Liver (tissue), 9 donors: ENCODE results near the gene APBA2. TPM values are rescaled to one million over a fixed set of nuclear protein-coding genes. Genes with fewer than 3 reads are reported as not detected.

Experiments
- DNase-seq: peaks from one replicate; pipeline ENCODE4 v3.0.0-alpha.2; 2017; ENCODE audit warnings: low spot score
- H3K27ac ChIP-seq, 2 donors: one replicate each; pipeline ENCODE4 v1.7.0; 2013; ENCODE audit warnings: inconsistent platforms in 2 of 2, low read length in 2 of 2, control low read depth in 1 of 2, low read depth in 1 of 2, mild to moderate bottlenecking in 1 of 2
- H3K27me3 ChIP-seq, 4 donors: one replicate each; pipeline versions ENCODE4 v1.6.1 to v1.7.0; 2013; ENCODE audit warnings: low read length in 3 of 4, inconsistent platforms in 1 of 4, mild to moderate bottlenecking in 1 of 4, moderate library complexity in 1 of 4; ENCODE audit not compliant: control insufficient read depth in 4 of 4, insufficient read depth in 4 of 4
- H3K36me3 ChIP-seq, 4 donors: one replicate each; pipeline versions ENCODE4 v1.6.1 to v1.7.0; 2013; ENCODE audit warnings: low read length in 3 of 4, mild to moderate bottlenecking in 3 of 4, low read depth in 1 of 4, moderate library complexity in 1 of 4; ENCODE audit not compliant: control insufficient read depth in 4 of 4, insufficient read depth in 3 of 4
- H3K4me1 ChIP-seq, 4 donors: one replicate each; pipeline versions ENCODE4 v1.6.1 to v1.7.0; 2013; ENCODE audit warnings: low read length in 3 of 4, mild to moderate bottlenecking in 3 of 4, moderate library complexity in 1 of 4; ENCODE audit not compliant: control insufficient read depth in 4 of 4, insufficient read depth in 4 of 4
- H3K4me3 ChIP-seq, 3 donors: one replicate each; pipeline versions ENCODE4 v1.6.1 to v1.7.0; 2013; ENCODE audit warnings: low read length in 3 of 3, control low read depth in 1 of 3, low read depth in 1 of 3, mild to moderate bottlenecking in 1 of 3
- H3K9ac ChIP-seq, 2 donors: one replicate each; pipeline ENCODE4 v1.7.0; 2013; ENCODE audit warnings: low read length in 2 of 2, mild to moderate bottlenecking in 2 of 2, moderate library complexity in 2 of 2, control low read depth in 1 of 2, low read depth in 1 of 2
- H3K9me3 ChIP-seq, 4 donors: one replicate each; pipeline versions ENCODE4 v1.6.1 to v1.7.0; 2013; ENCODE audit warnings: low read length in 3 of 4; ENCODE audit not compliant: control insufficient read depth in 4 of 4
- EGR1 ChIP-seq, 2 donors: IDR thresholded peaks; 2 replicates each; pipeline ENCODE4 v1.6.1; 2016 to 2018; ENCODE audit warnings: antibody characterized with exemption in 2 of 2, low read depth in 2 of 2
- FOXA1 ChIP-seq: IDR thresholded peaks from 2 replicates; pipeline ENCODE4 v1.6.1; 2016; ENCODE audit warnings: antibody characterized with exemption
- FOXA2 ChIP-seq: IDR thresholded peaks from 2 replicates; pipeline ENCODE4 v1.6.1; 2016; ENCODE audit warnings: antibody characterized with exemption
- GABPA ChIP-seq, 2 donors: IDR thresholded peaks in 1 of 2; conservative IDR thresholded peaks in 1 of 2; 2 replicates each; pipeline ENCODE4 v1.6.1; 2016; ENCODE audit warnings: antibody characterized with exemption in 2 of 2, mild to moderate bottlenecking in 1 of 2, moderate library complexity in 1 of 2
- HNF4A ChIP-seq, 2 donors: conservative IDR thresholded peaks; 2 replicates each; pipeline ENCODE4 v1.6.1; 2016; ENCODE audit warnings: antibody characterized with exemption in 2 of 2, mild to moderate bottlenecking in 2 of 2
- HNF4G ChIP-seq: IDR thresholded peaks from 2 replicates; pipeline ENCODE4 v1.6.1; 2016; ENCODE audit warnings: antibody characterized with exemption
- JUND ChIP-seq, 2 donors: IDR thresholded peaks; 2 replicates each; pipeline ENCODE4 v1.6.1; 2016; ENCODE audit warnings: antibody characterized with exemption in 2 of 2
- NR2F2 ChIP-seq: IDR thresholded peaks from 2 replicates; pipeline ENCODE4 v1.6.1; 2016; ENCODE audit warnings: antibody characterized with exemption
- RXRA ChIP-seq, 2 donors: IDR thresholded peaks; 2 replicates each; pipeline ENCODE4 v1.6.1; 2017 to 2018; ENCODE audit warnings: antibody characterized with exemption in 2 of 2, mild to moderate bottlenecking in 1 of 2
- SP1 ChIP-seq: IDR thresholded peaks from 2 replicates; pipeline ENCODE4 v1.6.1; 2018; ENCODE audit warnings: antibody characterized with exemption, mild to moderate bottlenecking
- TAF1 ChIP-seq: conservative IDR thresholded peaks from 2 replicates; pipeline ENCODE4 v1.6.1; 2016; ENCODE audit warnings: antibody characterized with exemption, mild to moderate bottlenecking
- YY1 ChIP-seq: IDR thresholded peaks from 2 replicates; pipeline ENCODE4 v1.6.1; 2016; ENCODE audit warnings: antibody characterized with exemption, mild to moderate bottlenecking
- WGBS: extraction: QIAGEN DNeasy Blood & Tissue Kit; methylation state at CpG from one replicate; pipeline ENCODE4 v1.1.7; 2013; 5-methylcytosine and 5-hydroxymethylcytosine counted together
- polyA plus RNA-seq, 2 donors: library from polyadenylated mRNA; stranded (reverse) in 1 of 2; unstranded in 1 of 2; fragments of 200-250 nt in 1 of 2; fragments of >200 nt in 1 of 2; fragmentation: Nextera tagmentation in 1 of 2; extraction: Ambion mirVana in 1 of 2; gene quantifications; one replicate each; pipeline versions ENCODE4 v1.2.1 to v1.2.3, GENCODE V29; 2013 to 2015
- total RNA-seq, 2 donors: library from RNA; depleted of rRNA; stranded (reverse); fragments of >200 nt; gene quantifications; one replicate each; pipeline ENCODE4 v1.2.3, GENCODE V29; 2014
- TF ChIP-seq, protein P1 (sequence below): IDR thresholded peaks from 2 replicates; pipeline ENCODE4 v1.6.1; 2016; ENCODE audit warnings: antibody characterized with exemption
- TF ChIP-seq, protein P2 (sequence below): fragments of 150-350 bp; IDR thresholded peaks from 2 replicates; pipeline ENCODE4 v1.5.1; 2017; ENCODE audit warnings: improper control_type of control experiment, low read depth, low read length; ENCODE audit not compliant: missing input control
- TF ChIP-seq, protein P3 (sequence below): IDR thresholded peaks from 2 replicates; pipeline ENCODE4 v1.6.1; 2016; ENCODE audit warnings: antibody characterized with exemption
- TF ChIP-seq, protein P4 (sequence below): IDR thresholded peaks from 2 replicates; pipeline ENCODE4 v1.6.1; 2016; ENCODE audit warnings: antibody characterized with exemption
- TF ChIP-seq, protein P5 (sequence below): IDR thresholded peaks from 2 replicates; pipeline ENCODE4 v1.6.1; 2016; ENCODE audit warnings: antibody characterized with exemption, mild to moderate bottlenecking
- donor health status: healthy.
- donor health status: healthy.
- donor health status: healthy.
- donor health status: healthy.
- donor health status: healthy.

The APBA2 gene
- total and polyA plus RNA-seq, 4 donors, result 0.38 to 2.9 (median 1.7) TPM

DNA sequence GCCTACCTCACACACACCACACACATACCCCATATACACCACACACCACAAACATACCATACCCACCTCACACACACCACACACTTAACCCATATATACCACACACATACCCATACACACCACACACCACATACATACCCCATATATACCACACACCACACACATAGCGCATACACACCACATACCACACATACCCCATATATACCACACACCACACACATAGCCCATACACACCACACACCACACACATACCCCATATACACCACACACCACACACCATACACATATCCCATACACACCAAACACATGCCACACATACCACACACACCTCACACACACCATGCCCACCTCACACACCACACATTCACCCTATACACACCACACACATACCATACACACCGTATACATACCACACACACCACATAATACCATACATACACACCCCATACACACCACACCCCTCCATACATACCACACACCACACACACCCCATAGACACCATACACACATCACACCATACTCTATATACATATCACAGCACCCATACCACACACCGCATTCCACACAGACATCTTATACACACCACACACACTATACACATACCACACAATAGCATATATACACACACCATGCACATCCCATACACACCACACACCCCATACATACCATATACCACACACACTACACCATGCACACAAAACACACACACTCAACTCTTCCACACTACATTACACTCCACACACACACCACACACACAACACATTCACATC, 29.5 kb downstream of the APBA2 start:
- 88% methylated on average over 3 of the region's 3 CpGs for WGBS
- Histone ChIP-seq H3K27ac (no peak overlapping the region), H3K9me3 (no peaks in the 10 kb centered on the region), H3K4me1 (no peaks in the 10 kb centered on the region), H3K9ac (no peak overlapping the region), H3K27me3 (no peaks in the 10 kb centered on the region), H3K4me3 (no peak overlapping the region), H3K36me3 (no peaks in the 10 kb centered on the region)
- no peak for DNase-seq
- TF ChIP-seq, protein P1, sequence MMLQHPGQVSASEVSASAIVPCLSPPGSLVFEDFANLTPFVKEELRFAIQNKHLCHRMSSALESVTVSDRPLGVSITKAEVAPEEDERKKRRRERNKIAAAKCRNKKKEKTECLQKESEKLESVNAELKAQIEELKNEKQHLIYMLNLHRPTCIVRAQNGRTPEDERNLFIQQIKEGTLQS, result no peak
- TF ChIP-seq, protein P2, sequence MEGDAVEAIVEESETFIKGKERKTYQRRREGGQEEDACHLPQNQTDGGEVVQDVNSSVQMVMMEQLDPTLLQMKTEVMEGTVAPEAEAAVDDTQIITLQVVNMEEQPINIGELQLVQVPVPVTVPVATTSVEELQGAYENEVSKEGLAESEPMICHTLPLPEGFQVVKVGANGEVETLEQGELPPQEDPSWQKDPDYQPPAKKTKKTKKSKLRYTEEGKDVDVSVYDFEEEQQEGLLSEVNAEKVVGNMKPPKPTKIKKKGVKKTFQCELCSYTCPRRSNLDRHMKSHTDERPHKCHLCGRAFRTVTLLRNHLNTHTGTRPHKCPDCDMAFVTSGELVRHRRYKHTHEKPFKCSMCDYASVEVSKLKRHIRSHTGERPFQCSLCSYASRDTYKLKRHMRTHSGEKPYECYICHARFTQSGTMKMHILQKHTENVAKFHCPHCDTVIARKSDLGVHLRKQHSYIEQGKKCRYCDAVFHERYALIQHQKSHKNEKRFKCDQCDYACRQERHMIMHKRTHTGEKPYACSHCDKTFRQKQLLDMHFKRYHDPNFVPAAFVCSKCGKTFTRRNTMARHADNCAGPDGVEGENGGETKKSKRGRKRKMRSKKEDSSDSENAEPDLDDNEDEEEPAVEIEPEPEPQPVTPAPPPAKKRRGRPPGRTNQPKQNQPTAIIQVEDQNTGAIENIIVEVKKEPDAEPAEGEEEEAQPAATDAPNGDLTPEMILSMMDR, result no peak
- no peak for TF ChIP-seq TAF1
- no peak for TF ChIP-seq EGR1 (IDR thresholded peaks at IDR 0.05; ENCODE audit: low read depth in 2 of 2)
- no peak for TF ChIP-seq FOXA2
- TF ChIP-seq, protein P3, sequence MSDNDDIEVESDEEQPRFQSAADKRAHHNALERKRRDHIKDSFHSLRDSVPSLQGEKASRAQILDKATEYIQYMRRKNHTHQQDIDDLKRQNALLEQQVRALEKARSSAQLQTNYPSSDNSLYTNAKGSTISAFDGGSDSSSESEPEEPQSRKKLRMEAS, result no peak
- TF ChIP-seq YY1, result no peak
- no peak for TF ChIP-seq HNF4A (conservative IDR thresholded peaks at IDR 0.05)
- TF ChIP-seq RXRA (IDR thresholded peaks at IDR 0.05), result no peak
- no peak for TF ChIP-seq NR2F2
- TF ChIP-seq, protein P4, sequence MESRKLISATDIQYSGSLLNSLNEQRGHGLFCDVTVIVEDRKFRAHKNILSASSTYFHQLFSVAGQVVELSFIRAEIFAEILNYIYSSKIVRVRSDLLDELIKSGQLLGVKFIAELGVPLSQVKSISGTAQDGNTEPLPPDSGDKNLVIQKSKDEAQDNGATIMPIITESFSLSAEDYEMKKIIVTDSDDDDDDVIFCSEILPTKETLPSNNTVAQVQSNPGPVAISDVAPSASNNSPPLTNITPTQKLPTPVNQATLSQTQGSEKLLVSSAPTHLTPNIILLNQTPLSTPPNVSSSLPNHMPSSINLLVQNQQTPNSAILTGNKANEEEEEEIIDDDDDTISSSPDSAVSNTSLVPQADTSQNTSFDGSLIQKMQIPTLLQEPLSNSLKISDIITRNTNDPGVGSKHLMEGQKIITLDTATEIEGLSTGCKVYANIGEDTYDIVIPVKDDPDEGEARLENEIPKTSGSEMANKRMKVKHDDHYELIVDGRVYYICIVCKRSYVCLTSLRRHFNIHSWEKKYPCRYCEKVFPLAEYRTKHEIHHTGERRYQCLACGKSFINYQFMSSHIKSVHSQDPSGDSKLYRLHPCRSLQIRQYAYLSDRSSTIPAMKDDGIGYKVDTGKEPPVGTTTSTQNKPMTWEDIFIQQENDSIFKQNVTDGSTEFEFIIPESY, result no peak
- no peak for TF ChIP-seq SP1
- no peak for TF ChIP-seq FOXA1
- TF ChIP-seq, protein P5, sequence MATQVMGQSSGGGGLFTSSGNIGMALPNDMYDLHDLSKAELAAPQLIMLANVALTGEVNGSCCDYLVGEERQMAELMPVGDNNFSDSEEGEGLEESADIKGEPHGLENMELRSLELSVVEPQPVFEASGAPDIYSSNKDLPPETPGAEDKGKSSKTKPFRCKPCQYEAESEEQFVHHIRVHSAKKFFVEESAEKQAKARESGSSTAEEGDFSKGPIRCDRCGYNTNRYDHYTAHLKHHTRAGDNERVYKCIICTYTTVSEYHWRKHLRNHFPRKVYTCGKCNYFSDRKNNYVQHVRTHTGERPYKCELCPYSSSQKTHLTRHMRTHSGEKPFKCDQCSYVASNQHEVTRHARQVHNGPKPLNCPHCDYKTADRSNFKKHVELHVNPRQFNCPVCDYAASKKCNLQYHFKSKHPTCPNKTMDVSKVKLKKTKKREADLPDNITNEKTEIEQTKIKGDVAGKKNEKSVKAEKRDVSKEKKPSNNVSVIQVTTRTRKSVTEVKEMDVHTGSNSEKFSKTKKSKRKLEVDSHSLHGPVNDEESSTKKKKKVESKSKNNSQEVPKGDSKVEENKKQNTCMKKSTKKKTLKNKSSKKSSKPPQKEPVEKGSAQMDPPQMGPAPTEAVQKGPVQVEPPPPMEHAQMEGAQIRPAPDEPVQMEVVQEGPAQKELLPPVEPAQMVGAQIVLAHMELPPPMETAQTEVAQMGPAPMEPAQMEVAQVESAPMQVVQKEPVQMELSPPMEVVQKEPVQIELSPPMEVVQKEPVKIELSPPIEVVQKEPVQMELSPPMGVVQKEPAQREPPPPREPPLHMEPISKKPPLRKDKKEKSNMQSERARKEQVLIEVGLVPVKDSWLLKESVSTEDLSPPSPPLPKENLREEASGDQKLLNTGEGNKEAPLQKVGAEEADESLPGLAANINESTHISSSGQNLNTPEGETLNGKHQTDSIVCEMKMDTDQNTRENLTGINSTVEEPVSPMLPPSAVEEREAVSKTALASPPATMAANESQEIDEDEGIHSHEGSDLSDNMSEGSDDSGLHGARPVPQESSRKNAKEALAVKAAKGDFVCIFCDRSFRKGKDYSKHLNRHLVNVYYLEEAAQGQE, result no peak

DNA sequence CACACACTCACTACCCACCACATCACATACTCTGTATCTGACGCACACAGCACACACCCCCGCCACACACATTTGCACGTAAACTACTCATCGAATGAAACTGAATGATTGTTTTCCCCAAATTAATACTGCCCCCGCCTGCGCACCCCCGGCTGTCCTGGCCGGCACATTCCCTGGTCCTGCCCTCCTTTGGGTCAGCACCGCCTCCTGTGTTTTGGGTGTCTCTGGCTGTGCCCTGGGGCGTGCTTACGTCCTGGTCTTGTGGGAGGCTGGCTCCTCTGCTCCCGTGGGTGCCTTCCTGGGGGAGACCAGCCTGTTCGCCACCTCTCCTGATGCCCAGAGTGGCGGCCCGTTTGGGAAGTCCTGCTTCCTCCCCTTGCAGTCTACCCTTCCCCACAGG, 30.2 kb downstream of the APBA2 start:
- no peak overlapping the region for H3K9ac ChIP-seq
- DNase-seq, result no peak
- no peaks in the 10 kb centered on the region for H3K9me3 ChIP-seq
- no peaks in the 10 kb centered on the region for H3K4me1 ChIP-seq
- H3K27ac ChIP-seq, result no peak overlapping the region
- H3K4me3 ChIP-seq, result no peak overlapping the region
- H3K27me3 ChIP-seq, result no peaks in the 10 kb centered on the region
- H3K36me3 ChIP-seq, result no peaks in the 10 kb centered on the region
- 90% methylated on average over 15 of the region's 15 CpGs for WGBS
- TF ChIP-seq JUND (IDR thresholded peaks at IDR 0.05) (no peak), NR2F2 (no peak), HNF4G (no peak), GABPA (IDR thresholded peaks at IDR 0.05 in 1 of 2, conservative IDR thresholded peaks at IDR 0.05 in 1 of 2) (no peak), YY1 (no peak), HNF4A (conservative IDR thresholded peaks at IDR 0.05) (no peak)
- TF ChIP-seq, protein P2, result no peak
- TF ChIP-seq, protein P3, result no peak
